BJ (cell line): ENCODE measurements around the gene MRPL16. TPM values are rescaled to one million over a fixed set of nuclear protein-coding genes. Genes with fewer than 3 reads are reported as not detected.

Experiments used
- CTCF ChIA-PET: fragments of 350-600 bp; formaldehyde crosslinking; extraction: SDS; loops from one replicate; lab custom pipeline; 2021; ENCODE audit warnings: antibody characterized with exemption, inconsistent platforms; lab: Yijun Ruan, JAX
- POLR2A ChIA-PET: fragments of 300-600 bp; sonication (Branson Sonifier 250); formaldehyde crosslinking; extraction: SDS; loops from one replicate; lab custom pipeline; 2021; ENCODE audit warnings: antibody characterized with exemption; lab: Charles Lee
- DNase-seq: peaks from one replicate; pipeline ENCODE4 v3.0.0-alpha.2; 2011; ENCODE audit warnings: low read depth
- H3K27me3 ChIP-seq: 2 replicates; pipeline ENCODE4 v1.6.0; 2011; ENCODE audit warnings: low read length; ENCODE audit not compliant: control insufficient read depth, insufficient read depth
- H3K36me3 ChIP-seq: 2 replicates; pipeline ENCODE4 v1.5.1; 2011; ENCODE audit warnings: low read length; ENCODE audit not compliant: control insufficient read depth, insufficient read depth
- H3K4me3 ChIP-seq: 2 replicates; pipeline ENCODE4 v1.5.1; 2011; ENCODE audit warnings: low read depth, mild to moderate bottlenecking, control low read depth, low read length
- polyA plus RNA-seq: library from polyadenylated mRNA; depleted of rRNA; stranded (reverse); fragments of >200 nt; gene quantifications from 2 replicates; pipeline ENCODE4 v1.2.3, GENCODE V29; 2011
- TF ChIP-seq, protein P1 (sequence below): IDR thresholded peaks from 2 replicates; pipeline ENCODE4 v1.5.1; 2011; ENCODE audit warnings: low read depth, mild to moderate bottlenecking, control low read depth, inconsistent platforms, low read length, moderate library complexity; ENCODE audit not compliant: insufficient read depth

The MRPL16 gene
- polyA plus RNA-seq, 1 experiment = 47.0 TPM

GRCh38 chr11:59767225-59767611 is 43.4 kb downstream of the MRPL16 start:
- POLR2A ChIA-PET = no interaction called here
- H3K4me3 ChIP-seq = no peak overlapping the region
- no peaks in the 10 kb centered on the region for H3K27me3 ChIP-seq
- CTCF ChIA-PET = interaction anchor here (1.1 to 4.1 kb wide), 2 partner anchors 11 to 13 kb away, joined by 3 to 24 read pairs; partner anchors contain the start of gene STX3
- DNase-seq = no peak
- H3K36me3 ChIP-seq = no peaks in the 10 kb centered on the region
- TF ChIP-seq, protein P1, sequence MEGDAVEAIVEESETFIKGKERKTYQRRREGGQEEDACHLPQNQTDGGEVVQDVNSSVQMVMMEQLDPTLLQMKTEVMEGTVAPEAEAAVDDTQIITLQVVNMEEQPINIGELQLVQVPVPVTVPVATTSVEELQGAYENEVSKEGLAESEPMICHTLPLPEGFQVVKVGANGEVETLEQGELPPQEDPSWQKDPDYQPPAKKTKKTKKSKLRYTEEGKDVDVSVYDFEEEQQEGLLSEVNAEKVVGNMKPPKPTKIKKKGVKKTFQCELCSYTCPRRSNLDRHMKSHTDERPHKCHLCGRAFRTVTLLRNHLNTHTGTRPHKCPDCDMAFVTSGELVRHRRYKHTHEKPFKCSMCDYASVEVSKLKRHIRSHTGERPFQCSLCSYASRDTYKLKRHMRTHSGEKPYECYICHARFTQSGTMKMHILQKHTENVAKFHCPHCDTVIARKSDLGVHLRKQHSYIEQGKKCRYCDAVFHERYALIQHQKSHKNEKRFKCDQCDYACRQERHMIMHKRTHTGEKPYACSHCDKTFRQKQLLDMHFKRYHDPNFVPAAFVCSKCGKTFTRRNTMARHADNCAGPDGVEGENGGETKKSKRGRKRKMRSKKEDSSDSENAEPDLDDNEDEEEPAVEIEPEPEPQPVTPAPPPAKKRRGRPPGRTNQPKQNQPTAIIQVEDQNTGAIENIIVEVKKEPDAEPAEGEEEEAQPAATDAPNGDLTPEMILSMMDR = no peak

DNA sequence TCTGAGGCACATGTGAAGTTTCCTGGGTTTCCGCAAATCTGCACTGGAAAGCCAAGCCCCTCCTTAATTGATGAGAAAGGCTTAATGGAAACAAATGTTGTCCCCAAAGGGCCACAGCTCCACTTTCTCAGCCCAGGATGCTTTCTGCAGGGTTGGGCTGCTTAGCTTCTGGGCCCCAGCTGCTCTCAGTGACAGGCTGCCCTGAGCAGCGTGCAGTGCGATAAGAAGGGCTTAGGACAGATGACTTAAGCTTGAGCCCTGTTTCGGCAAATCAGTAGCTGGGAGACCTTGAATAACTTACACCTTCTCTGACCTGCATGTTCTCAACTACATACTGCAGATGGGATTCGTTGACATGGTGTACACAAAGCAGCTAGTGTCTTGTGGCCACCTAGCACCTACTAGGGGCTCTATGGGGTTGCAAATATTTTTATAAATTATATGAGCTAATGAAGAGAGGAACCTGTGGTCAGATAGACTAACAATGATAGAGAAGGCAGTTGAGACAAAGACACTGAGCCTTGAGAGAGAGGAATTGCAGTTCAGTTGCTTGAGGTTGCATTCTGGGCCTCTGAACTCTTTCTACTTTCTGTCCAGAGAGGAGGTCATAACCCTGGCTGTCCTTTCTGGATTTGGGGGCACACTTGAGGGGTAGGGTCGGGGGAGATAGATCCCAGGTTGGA is 43.9 kb downstream of the MRPL16 start:
- Histone ChIP-seq H3K4me3 (no peak overlapping the region), H3K36me3 (no peaks in the 10 kb centered on the region), H3K27me3 (no peaks in the 10 kb centered on the region)
- POLR2A ChIA-PET = no interaction called here
- CTCF ChIA-PET = interaction anchor here (1.1 to 4.1 kb wide), 2 partner anchors 11 to 13 kb away, joined by 3 to 24 read pairs; partner anchors contain the start of gene STX3
- TF ChIP-seq, protein P1 = no peak
- DNase-seq = no peak

DNA sequence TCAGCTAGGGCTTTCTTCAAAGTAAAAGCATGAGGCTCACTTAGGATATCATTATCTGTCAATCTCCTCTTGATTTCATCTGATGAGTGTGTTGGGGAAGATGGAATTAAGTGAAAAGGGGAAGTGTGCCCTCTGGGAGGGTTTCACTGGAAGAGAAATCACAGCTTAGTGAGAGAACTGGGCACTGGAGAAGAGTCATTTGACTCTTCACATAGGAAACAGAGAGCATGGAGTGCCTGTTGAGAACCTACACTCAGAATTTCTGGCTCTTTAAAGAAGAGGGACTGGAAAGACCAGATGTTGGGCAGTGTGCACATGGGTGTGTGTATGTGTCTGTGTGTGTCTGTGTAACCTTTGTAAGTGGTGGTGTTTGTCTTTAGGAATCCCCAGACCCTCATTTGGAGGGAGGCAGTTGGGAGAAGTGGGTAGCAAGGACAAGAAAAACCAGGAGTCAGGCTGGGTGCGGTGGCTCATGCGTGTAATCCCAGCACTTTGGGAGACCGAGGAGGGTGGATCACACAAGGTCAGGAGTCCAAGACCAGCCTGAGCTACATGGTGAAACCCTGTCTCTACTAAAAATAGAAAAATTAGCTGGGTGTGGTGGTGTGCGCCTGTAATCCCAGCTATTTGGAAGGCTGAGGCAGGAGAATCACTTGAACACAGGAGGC is 45.4 kb downstream of the MRPL16 start:
- no peaks in the 10 kb centered on the region for H3K27me3 ChIP-seq
- POLR2A ChIA-PET = no interaction called here
- DNase-seq = no peak
- TF ChIP-seq, protein P1 = no peak
- CTCF ChIA-PET = interaction anchor here (4.1 kb wide), 1 partner anchor 11 kb away, joined by 24 read pairs; the partner anchor contains the start of gene STX3
- no peak overlapping the region for H3K4me3 ChIP-seq
- H3K36me3 ChIP-seq = no peaks in the 10 kb centered on the region

- ChIA-PET POLR2A (no interaction called here), CTCF (interaction anchor here (1.3 kb wide), 1 partner anchor 40 kb away, joined by 3 read pairs; no protein-coding TSS in a partner anchor)
- no peak for DNase-seq
- Histone ChIP-seq H3K36me3 (no peaks in the 10 kb centered on the region), H3K4me3 (no peak overlapping the region), H3K27me3 (no peaks in the 10 kb centered on the region)
- TF ChIP-seq, protein P1 = no peak
These were observed 48.6 kb downstream of the MRPL16 start for GRCh38 chr11:59761993-59762392.

DNA sequence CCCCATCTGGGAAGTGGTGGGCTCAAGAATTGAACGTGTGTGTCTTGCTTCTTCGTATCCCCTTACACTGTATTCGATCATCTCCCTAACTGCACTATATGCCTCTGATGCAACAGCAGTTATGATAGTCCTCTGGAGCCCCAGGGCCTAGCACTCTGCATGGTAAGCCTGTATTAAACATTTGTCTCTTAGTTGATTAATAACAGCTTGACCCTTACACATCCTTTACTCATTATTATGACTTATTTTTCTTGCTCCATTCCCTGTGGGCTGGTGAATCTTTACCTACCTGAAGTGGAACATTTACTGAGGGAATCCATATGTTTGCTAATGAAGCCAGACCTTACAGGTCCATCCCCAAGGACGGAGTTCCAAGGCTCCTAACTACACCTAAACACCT is 49.8 kb downstream of the MRPL16 start:
- Histone ChIP-seq H3K27me3 (no peaks in the 10 kb centered on the region), H3K36me3 (no peaks in the 10 kb centered on the region), H3K4me3 (no peak overlapping the region)
- CTCF ChIA-PET = no interaction called here
- TF ChIP-seq, protein P1 = no peak
- POLR2A ChIA-PET = no interaction called here
- DNase-seq = no peak
